Left lung (tissue), 10 donors: ENCODE results near the gene KCNAB2. TPM values are rescaled to one million over a fixed set of nuclear protein-coding genes. Genes with fewer than 3 reads are reported as not detected.

Source experiments
- ATAC-seq: fragments of 200-7000 bp; cut with Tn5 transposase; one replicate; pipeline ENCODE4 v1.9.1; 2020; ENCODE audit warnings: moderate library complexity
- DNase-seq, 4 donors: peaks; one replicate each; pipeline ENCODE4 v3.0.0-alpha.2; 2013 to 2020
- H3K27ac ChIP-seq, 2 donors: fragments of 200-600 bp; sonication (generic) in 1 of 2; one replicate each; pipeline versions ENCODE4 v1.5.0 to v1.8.0; 2020 to 2021
- H3K27me3 ChIP-seq, 2 donors: fragments of 200-600 bp; sonication (generic) in 1 of 2; one replicate each; pipeline versions ENCODE4 v1.5.0 to v1.8.0; 2020 to 2021
- H3K36me3 ChIP-seq, 2 donors: fragments of 200-600 bp; sonication (generic) in 1 of 2; one replicate each; pipeline versions ENCODE4 v1.5.0 to v1.8.0; 2020 to 2021
- H3K4me1 ChIP-seq, 2 donors: fragments of 200-600 bp; one replicate each; pipeline ENCODE4 v1.8.0; 2021
- H3K4me3 ChIP-seq, 2 donors: fragments of 200-600 bp; sonication (generic) in 1 of 2; one replicate each; pipeline versions ENCODE4 v1.5.0 to v1.8.0; 2020 to 2021; ENCODE audit warnings: mild to moderate bottlenecking in 1 of 2
- H3K9me3 ChIP-seq, 2 donors: fragments of 200-600 bp; sonication (generic) in 1 of 2; one replicate each; pipeline versions ENCODE4 v1.5.0 to v1.8.0; 2020 to 2021
- intact Hi-C, 2 donors: fragments of 100-400 bp; cut with DNase I; formaldehyde crosslinking; loops; one replicate each; pipeline versions ENCODE4 v1.11.2 to v1.14.2; 2022
- polyA plus RNA-seq, 6 donors: library from polyadenylated mRNA; unstranded; fragments of 120-200 nt; gene quantifications; one replicate each; pipeline ENCODE4 v1.2.1, GENCODE V29; 2013; ENCODE audit not compliant: insufficient read length in 6 of 6
- total RNA-seq, 2 donors: library from RNA; stranded (reverse); fragmentation: NEBNext Ultra II Directional; extraction: Animal tissue kit (Norgen Biotek cat#: 25700); gene quantifications; one replicate each; pipeline ENCODE4 v1.2.1, GENCODE V29; 2021
- TF ChIP-seq, protein P1 (sequence below), 2 donors: fragments of 200-600 bp; sonication (generic) in 1 of 2; IDR thresholded peaks; one replicate each; pipeline versions ENCODE4 v1.5.0 to v1.8.0; 2021; ENCODE audit warnings: antibody characterized with exemption in 2 of 2
- donor health status: DM: no; HTN: yes; CAD: no.
- donor health status: DM: no; HTN: no; CAD: no.

Gene KCNAB2
- total and polyA plus RNA-seq, 8 donors: 5.6 to 82.5 (median 6.7) TPM

DNA sequence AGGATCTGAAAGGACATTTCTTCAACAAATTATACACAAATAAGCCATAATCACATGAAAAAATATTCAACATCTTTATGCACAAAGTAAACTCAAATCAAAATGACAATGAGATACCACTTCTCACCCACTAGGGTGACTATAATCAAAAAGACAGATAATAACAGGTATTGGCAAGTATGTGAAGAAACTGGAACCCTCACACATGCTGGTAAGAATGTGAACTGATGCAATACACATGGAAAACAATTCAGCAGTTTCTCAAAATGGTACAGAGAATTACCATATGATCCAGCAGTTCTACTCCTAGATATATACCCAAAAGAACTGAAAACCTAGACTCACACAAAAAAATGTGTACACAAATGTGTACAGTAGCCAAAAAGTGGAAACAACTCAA lies 71.9 kb downstream of the KCNAB2 start:
- DNase-seq: no peak
- H3K4me1 ChIP-seq: no peaks in the 10 kb centered on the region
- no peaks in the 10 kb centered on the region for H3K36me3 ChIP-seq
- ATAC-seq: no peak
- TF ChIP-seq, protein P1, sequence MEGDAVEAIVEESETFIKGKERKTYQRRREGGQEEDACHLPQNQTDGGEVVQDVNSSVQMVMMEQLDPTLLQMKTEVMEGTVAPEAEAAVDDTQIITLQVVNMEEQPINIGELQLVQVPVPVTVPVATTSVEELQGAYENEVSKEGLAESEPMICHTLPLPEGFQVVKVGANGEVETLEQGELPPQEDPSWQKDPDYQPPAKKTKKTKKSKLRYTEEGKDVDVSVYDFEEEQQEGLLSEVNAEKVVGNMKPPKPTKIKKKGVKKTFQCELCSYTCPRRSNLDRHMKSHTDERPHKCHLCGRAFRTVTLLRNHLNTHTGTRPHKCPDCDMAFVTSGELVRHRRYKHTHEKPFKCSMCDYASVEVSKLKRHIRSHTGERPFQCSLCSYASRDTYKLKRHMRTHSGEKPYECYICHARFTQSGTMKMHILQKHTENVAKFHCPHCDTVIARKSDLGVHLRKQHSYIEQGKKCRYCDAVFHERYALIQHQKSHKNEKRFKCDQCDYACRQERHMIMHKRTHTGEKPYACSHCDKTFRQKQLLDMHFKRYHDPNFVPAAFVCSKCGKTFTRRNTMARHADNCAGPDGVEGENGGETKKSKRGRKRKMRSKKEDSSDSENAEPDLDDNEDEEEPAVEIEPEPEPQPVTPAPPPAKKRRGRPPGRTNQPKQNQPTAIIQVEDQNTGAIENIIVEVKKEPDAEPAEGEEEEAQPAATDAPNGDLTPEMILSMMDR (IDR thresholded peaks at IDR 0.05): no peak
- intact Hi-C loops: no loop called here
- H3K9me3 ChIP-seq: peaks cover 0 to 11% of the 10 kb centered on the region in 2 donors
- H3K27ac ChIP-seq: no peak overlapping the region
- peaks cover 0 to 12% of the 10 kb centered on the region in 2 donors for H3K27me3 ChIP-seq
- no peak overlapping the region for H3K4me3 ChIP-seq

DNA sequence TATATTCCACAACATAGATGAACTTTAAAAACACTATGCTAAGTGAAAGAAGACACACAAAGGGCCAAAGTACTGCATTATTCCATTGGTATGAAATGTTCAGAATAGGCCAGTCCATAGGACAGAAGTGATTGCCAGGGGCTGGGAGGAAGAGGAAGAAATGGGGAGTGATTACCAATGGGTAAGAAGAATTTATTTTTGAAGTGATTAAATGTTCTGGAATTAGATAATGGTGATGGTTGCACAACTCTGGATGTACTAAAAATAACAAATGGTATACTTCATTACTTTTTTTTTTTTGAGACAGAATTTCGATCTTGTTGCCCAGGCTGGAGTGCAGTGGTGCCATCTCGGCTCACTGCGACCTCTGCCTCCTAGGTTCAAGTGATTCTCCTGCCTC lies 72.7 kb downstream of the KCNAB2 start:
- DNase-seq (no peak), ATAC-seq (no peak)
- H3K36me3 ChIP-seq: no peaks in the 10 kb centered on the region
- intact Hi-C loops: no loop called here
- no peaks in the 10 kb centered on the region for H3K4me1 ChIP-seq
- no peak overlapping the region for H3K27ac ChIP-seq
- TF ChIP-seq, protein P1 (IDR thresholded peaks at IDR 0.05): no peak
- peaks cover 0 to 11% of the 10 kb centered on the region in 2 donors for H3K9me3 ChIP-seq
- H3K4me3 ChIP-seq: no peak overlapping the region
- H3K27me3 ChIP-seq: peaks cover 0 to 5% of the 10 kb centered on the region in 2 donors

DNA sequence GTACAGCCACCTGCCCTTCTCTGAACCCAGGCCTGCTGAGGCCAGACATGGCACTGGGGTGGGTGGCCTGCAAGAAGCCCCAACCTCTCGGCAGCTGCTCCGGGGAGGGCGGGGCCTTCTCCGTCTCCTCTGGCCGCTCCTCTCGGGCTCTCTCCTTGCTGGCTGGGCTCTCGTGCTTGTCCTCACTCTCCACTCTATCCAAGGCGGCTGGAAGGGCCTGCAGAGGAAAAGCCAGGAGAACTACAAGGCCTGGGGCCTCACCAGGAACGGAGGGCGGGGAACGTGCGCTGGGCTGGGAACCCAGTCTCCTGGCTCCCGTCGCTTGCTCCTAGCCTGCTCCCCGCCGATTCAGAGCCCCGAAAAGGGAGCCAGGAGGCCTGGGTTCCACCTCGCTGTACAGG lies 75.3 kb downstream of the KCNAB2 start:
- ATAC-seq (no peak), DNase-seq (peak in 1 of 4 donors; percentile 62)
- Histone ChIP-seq H3K27me3 (peaks cover 0 to 25% of the 10 kb centered on the region in 2 donors), H3K27ac (no peak overlapping the region), H3K9me3 (peaks cover 0 to 11% of the 10 kb centered on the region in 2 donors), H3K36me3 (no peaks in the 10 kb centered on the region), H3K4me1 (no peaks in the 10 kb centered on the region), H3K4me3 (no peak overlapping the region)
- intact Hi-C loops: no loop called here
- TF ChIP-seq, protein P1 (IDR thresholded peaks at IDR 0.05): no peak

DNA sequence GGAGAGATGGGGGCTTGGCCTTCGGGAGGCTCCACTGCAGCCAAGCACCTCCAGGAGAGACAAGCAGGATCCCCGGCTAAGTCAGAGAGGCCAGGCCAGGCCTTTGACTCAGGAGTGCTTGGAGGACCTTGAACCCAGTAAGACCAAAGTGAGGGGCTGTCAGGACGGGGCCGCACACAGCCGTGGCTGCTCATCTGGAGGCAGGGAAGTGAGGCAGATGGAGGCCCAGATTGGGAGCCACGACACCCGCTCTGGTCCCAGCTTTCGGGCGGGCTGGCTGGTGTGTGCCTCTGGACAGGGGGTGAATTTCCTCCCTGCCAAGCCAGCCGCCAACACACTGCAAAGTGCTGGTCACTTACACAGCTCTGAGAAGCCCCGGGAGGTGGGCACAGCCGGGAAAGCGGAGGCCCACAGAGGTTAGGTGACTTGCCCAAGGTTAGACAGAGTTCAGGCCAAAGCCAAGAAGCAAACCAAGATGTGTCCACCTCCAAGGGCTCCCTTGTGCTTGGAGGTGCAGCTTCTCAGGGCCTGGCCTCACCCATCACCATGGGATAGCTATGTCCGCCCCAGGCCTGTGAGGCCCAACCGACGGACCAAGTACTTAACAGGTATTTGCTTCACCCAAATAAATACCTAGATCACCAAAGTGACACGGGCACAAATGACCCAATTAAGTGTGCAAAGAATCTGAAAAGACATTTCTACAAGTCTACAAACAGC lies 76.1 kb downstream of the KCNAB2 start:
- ATAC-seq (no peak), DNase-seq (peak in 1 of 4 donors; percentile 64)
- Histone ChIP-seq H3K4me1 (no peaks in the 10 kb centered on the region), H3K9me3 (peaks cover 0 to 10% of the 10 kb centered on the region in 2 donors), H3K27ac (no peak overlapping the region), H3K36me3 (no peaks in the 10 kb centered on the region), H3K27me3 (peaks cover 0 to 33% of the 10 kb centered on the region in 2 donors), H3K4me3 (no peak overlapping the region)
- TF ChIP-seq, protein P1 (IDR thresholded peaks at IDR 0.05): no peak
- intact Hi-C loops: no loop called here

DNA sequence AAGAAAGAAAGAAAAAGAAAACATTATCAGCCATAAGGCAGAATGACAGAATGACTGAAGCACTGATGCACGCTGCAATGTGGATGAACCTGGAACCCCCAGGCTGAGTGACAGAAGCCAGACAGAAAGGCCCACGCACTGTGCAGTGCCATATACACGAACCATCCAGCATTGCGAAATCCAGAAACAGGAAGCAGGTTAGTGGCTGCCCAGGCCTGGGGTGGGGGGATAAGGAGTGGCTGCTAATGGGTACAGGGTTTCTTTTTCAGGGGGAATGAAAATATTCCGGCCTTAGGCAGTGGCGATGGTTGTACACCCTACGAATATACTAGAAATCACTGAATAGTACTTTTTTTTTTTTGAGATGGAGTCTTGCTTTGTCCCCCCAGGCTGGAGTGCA lies 77.4 kb downstream of the KCNAB2 start:
- Histone ChIP-seq H3K9me3 (no peaks in the 10 kb centered on the region), H3K36me3 (no peaks in the 10 kb centered on the region), H3K4me1 (peaks cover 0 to 6% of the 10 kb centered on the region in 2 donors), H3K27ac (no peak overlapping the region), H3K27me3 (peaks cover 0 to 44% of the 10 kb centered on the region in 2 donors), H3K4me3 (no peak overlapping the region)
- intact Hi-C loops: no loop called here
- ATAC-seq: no peak
- DNase-seq: peak in 1 of 4 donors; percentile 41
- TF ChIP-seq, protein P1 (IDR thresholded peaks at IDR 0.05): no peak
